ENCODE results near the gene ERC2. TPM values are rescaled to one million over a fixed set of nuclear protein-coding genes. Genes with fewer than 3 reads are reported as not detected.

The ERC2 gene
- total RNA-seq, 2 donors from 2014 or later = 1.2 TPM; not detected in 1

DNA sequence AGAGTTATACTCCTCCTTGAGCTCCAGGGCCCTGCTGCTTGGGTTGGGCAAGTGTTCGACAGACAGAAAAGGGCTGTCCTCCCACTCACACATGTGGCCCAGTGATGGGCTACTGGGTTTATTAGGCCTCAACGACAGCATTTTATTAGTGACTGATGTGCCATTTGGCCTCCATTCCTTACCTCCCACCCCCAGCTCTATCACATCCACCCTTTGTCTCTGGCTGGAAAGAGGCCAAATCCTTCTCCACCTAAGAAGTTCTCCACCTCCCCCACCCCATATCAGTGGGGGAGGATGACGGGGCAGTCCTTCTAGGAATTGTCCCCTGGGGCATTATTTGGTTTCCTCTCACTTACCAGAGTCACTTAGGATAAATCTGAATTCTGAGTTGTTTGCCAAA, 924.0 kb downstream of the ERC2 start:
- no peak overlapping the region for H3K4me3 ChIP-seq
- TF ChIP-seq CTCF (IDR thresholded peaks at IDR 0.05) = no peak
- peaks cover 0 to 16% of the 10 kb centered on the region in 2 donors for H3K4me1 ChIP-seq (ENCODE audit: control insufficient read depth in 1 of 2, low read depth in 2 of 2)
- no peak for ATAC-seq (ENCODE audit: insufficient number of reproducible peaks, low FRiP score, low read depth)
- no peak for DNase-seq (ENCODE audit: low spot score)
- H3K36me3 ChIP-seq = no peaks in the 10 kb centered on the region
- H3K27me3 ChIP-seq (replicated peaks; ENCODE audit: insufficient read depth) = no peaks in the 10 kb centered on the region
- H3K27ac ChIP-seq = no peak overlapping the region
- no peaks in the 10 kb centered on the region for H3K9me3 ChIP-seq

GRCh38 chr3:55543181-55543614, 925.1 kb downstream of the ERC2 start:
- DNase-seq (ENCODE audit: low spot score) (no peak), ATAC-seq (ENCODE audit: insufficient number of reproducible peaks, low FRiP score, low read depth) (no peak)
- Histone ChIP-seq H3K36me3 (no peaks in the 10 kb centered on the region), H3K4me3 (no peak overlapping the region), H3K27ac (no peak overlapping the region), H3K27me3 (replicated peaks; ENCODE audit: insufficient read depth) (no peaks in the 10 kb centered on the region), H3K9me3 (no peaks in the 10 kb centered on the region), H3K4me1 (ENCODE audit: control insufficient read depth in 1 of 2, low read depth in 2 of 2) (peaks cover 0 to 16% of the 10 kb centered on the region in 2 donors)
- TF ChIP-seq CTCF (IDR thresholded peaks at IDR 0.05) = no peak

GRCh38 chr3:55541456-55541855, 926.8 kb downstream of the ERC2 start:
- no peaks in the 10 kb centered on the region for H3K36me3 ChIP-seq
- ATAC-seq (ENCODE audit: insufficient number of reproducible peaks, low FRiP score, low read depth) (no peak), DNase-seq (ENCODE audit: low spot score) (no peak)
- no peak overlapping the region for H3K4me3 ChIP-seq
- H3K9me3 ChIP-seq = no peaks in the 10 kb centered on the region
- H3K27me3 ChIP-seq (replicated peaks; ENCODE audit: insufficient read depth) = no peaks in the 10 kb centered on the region
- no peak overlapping the region for H3K27ac ChIP-seq
- TF ChIP-seq CTCF (IDR thresholded peaks at IDR 0.05) = no peak
- peaks cover 0 to 16% of the 10 kb centered on the region in 2 donors for H3K4me1 ChIP-seq (ENCODE audit: control insufficient read depth in 1 of 2, low read depth in 2 of 2)

- Histone ChIP-seq H3K36me3 (no peaks in the 10 kb centered on the region), H3K27ac (no peak overlapping the region), H3K4me3 (no peak overlapping the region), H3K27me3 (replicated peaks; ENCODE audit: insufficient read depth) (no peaks in the 10 kb centered on the region), H3K9me3 (no peaks in the 10 kb centered on the region), H3K4me1 (ENCODE audit: control insufficient read depth in 1 of 2, low read depth in 2 of 2) (peaks cover 0 to 16% of the 10 kb centered on the region in 2 donors)
- DNase-seq (ENCODE audit: low spot score) = no peak
- no peak for TF ChIP-seq CTCF (IDR thresholded peaks at IDR 0.05)
- ATAC-seq (ENCODE audit: insufficient number of reproducible peaks, low FRiP score, low read depth) = no peak
These were observed 927.3 kb downstream of the ERC2 start for GRCh38 chr3:55541016-55541415.

GRCh38 chr3:55540579-55540978, 927.7 kb downstream of the ERC2 start:
- H3K36me3 ChIP-seq = no peaks in the 10 kb centered on the region
- peaks cover 0 to 16% of the 10 kb centered on the region in 2 donors for H3K4me1 ChIP-seq (ENCODE audit: control insufficient read depth in 1 of 2, low read depth in 2 of 2)
- H3K4me3 ChIP-seq = no peak overlapping the region
- DNase-seq (ENCODE audit: low spot score) = no peak
- no peaks in the 10 kb centered on the region for H3K27me3 ChIP-seq (replicated peaks; ENCODE audit: insufficient read depth)
- no peak for ATAC-seq (ENCODE audit: insufficient number of reproducible peaks, low FRiP score, low read depth)
- no peak for TF ChIP-seq CTCF (IDR thresholded peaks at IDR 0.05)
- no peaks in the 10 kb centered on the region for H3K9me3 ChIP-seq
- H3K27ac ChIP-seq = no peak overlapping the region
